Measurements from ENCODE around the gene RAMAC.
"Not testable (repeated sequence)": the region's sequence is repeated elsewhere in the genome, so short reads cannot be mapped to it uniquely, and the experiment has no call there.

The RAMAC gene

DNA sequence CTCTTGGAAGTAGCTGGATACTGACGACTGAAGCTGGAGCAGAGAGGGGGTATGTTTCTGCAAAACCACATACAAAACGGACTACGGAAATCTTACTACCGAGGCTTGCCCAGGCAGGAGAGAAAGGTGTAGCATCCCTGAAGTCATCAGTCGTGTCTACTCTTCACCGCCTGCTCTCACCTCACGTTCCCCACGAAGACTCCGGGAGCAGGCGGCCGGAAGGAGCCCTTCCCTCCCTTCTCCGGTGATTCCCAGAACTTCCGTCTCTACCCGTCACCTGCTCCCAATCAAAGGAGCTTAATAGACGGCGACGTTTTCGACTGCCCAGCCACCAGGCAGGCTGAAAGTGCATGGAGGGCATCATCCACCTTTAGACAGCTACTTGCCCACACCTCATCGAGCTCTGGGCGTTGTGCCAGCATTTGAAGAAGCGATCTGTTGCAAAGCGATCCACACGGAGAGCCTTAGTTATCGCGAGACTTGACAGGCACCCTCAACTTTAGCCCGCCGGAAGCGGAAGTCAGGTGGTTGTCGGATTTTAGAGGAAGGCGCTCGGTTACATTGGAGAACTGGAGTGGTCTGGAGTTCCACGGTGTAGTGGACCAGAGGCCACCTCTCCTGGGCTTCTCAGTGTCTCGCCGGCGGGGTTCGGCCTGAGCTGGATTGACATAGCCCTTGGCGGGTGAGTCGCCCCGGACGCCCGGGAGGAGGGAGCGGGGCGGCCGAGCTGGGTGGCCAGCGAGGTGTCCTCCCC, at the start of gene RAMAC:
TSS of gene RAMAC (plus strand) at position 523 of the 754 bp plus-strand sequence. CDS start 2,809 bp downstream, outside the sequence.
- peak; percentile 82 for DNase-seq (ENCODE audit: low read depth, low spot score)

DNA sequence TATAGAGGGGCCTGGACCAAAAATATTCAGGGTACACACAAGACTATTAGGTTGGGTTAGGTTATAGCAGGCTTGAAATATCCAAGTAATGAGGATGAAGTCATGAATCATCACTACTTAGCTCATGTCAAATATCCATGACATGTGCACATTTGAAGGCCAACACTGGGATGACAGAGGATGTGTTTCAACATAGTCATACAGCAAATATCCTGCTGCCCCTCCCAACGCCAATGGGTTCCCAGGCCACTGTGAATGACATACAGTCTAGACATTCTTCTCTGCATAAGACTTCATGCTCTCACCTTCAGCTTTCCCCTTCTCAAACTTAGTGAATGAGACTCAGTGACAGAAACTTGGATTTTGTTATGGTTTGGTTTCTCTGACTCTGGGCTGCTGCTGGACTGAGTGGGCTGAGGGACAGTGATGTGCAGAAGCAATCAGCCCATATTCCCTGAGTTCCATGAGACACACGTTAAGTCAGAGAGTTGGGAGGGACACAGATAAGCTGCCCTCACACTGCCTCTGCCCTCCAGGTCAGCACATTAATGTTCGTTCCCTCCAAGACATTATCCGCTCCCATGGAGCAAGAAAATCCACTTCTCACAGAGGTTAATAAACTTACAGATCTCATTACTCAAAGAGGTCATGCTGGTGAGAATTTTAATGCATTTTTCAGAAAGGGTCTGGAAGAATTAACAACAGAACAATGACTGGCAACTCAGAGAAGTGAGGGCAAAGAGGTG, 48.9 kb upstream of the RAMAC start:
- no peak for DNase-seq (ENCODE audit: low read depth, low spot score)

DNA sequence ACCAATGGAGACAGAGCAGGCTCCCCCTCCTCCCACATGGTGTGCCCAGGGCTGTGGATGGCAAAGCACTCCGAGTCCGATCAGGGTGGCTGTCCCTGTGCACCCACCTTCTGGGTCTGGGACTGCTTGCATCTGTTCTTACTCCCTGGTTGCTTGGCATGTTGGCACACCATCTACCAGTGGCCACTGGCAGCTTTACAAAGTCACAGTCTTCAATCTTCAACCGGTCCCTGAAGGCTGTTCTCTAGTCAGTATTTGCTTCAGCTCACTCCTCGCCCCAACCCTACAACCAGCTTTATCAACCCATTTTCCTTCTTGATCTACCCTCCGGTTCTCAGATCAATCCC, 48.3 kb upstream of the RAMAC start:
- no peak for DNase-seq (ENCODE audit: low read depth, low spot score)

DNA sequence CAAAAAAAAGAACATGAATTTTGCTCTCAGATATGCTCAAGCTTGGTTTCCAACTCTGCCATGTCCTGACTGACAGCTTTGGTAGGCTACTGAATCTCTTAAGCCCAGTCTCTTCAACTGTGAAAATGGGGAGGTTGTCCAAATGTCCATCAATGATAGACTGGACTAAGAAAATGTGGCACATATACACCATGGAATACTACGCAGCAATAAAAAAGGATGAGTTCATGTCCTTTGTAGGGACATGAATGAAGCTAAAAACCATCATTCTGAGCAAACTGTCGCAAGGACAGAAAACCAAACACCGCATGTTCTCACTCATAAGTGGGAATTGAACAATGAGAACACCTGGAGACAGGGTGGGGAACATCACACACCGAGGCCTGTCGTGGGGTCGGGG, 46.3 kb upstream of the RAMAC start:
- DNase-seq (ENCODE audit: low read depth, low spot score) = not testable (repeated sequence)

DNA sequence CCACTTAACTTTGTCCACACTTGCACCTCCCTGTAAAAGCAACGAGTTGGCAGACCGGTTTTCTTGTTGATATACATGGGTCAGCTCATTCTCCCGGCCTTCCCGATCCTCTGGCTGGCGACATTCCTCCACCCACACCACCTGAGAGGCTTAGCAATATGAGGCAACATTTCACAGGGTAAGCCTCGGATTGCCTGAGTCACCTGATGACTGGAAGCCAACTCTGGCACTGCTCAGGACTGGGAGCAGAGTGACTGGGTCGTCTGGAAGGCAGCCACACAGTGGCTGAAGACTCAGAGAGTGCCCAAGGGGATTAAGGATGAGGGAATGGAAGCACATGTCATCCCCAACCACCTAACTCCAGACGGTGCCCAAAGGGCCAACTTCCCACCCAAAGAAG, 43.3 kb upstream of the RAMAC start:
- no peak for DNase-seq (ENCODE audit: low read depth, low spot score)

DNA sequence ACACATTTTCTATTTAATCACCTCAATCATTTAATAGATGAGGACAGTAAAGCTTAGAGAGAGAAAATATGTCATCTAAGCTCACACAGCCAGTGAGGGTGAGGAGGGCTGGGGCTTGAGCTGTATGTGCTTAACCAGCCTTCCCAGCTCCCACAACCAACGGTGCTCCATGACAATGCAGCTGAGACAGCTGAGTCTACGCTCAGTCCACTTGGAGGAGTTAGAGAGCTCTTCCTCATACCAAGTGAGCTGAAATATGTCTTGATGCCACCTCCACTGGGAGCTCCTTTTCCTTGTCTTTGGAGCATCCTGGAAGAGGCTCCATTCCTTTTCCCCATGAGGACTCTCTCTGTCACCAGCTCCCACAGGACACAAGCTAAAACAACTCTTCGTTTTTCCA, 42.8 kb upstream of the RAMAC start:
- DNase-seq (ENCODE audit: low read depth, low spot score) = no peak

DNA sequence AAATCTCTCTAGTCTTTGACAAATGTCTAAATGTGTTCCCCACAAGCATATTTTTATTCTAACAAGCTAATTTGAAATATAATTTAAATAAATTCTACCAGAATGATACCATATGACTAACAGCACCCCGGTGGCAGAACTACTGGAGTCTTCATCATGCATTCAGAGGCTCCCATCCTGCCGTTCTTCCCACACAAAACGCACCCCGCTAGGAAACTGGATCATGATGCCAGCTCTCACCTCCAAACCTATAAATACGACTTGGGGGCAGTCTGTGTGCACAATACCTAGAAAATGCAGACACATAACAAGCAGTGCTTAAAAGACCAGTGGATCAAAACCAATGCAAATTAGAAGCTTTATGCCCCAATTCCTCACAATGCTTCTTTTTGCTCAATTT, 42.0 kb upstream of the RAMAC start:
- no peak for DNase-seq (ENCODE audit: low read depth, low spot score)

DNA sequence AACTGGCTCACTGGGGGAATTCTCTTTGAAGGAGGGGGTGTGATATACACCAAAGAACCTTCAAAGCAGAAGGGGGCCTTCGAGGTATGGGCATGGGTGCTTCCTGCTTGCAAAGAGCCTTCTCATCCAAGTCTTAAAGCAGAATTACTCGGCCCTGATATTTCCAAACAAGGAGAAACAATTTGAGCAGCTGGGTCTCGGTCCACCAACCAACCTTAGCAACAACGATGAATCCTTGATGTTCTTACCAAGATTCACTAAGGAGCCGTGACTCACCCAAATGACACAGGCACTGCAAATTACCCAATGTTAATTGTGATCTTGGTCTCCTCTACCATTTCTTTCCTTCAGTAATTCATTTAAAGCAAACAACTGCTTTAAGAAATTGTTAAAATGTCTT, 41.2 kb upstream of the RAMAC start:
- no peak for DNase-seq (ENCODE audit: low read depth, low spot score)

DNA sequence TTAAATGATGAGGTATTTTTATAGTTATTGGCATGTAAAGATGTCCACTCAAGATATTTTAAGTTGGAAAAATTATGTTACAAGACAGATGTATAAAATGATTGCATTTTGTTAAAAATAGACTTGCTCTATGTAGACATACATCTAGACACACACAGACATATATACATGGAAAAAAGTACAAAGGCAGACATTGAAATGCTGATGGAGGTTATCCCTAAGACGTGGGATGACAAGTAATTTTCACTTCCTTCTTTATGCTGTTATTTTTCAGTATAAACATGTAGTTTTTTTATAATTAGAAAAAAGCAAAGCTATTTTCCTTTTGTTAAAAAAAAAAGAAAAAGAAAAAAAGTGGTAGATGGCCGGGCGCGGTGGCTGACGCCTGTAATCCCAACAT, 40.7 kb upstream of the RAMAC start:
- no peak for DNase-seq (ENCODE audit: low read depth, low spot score)

DNA sequence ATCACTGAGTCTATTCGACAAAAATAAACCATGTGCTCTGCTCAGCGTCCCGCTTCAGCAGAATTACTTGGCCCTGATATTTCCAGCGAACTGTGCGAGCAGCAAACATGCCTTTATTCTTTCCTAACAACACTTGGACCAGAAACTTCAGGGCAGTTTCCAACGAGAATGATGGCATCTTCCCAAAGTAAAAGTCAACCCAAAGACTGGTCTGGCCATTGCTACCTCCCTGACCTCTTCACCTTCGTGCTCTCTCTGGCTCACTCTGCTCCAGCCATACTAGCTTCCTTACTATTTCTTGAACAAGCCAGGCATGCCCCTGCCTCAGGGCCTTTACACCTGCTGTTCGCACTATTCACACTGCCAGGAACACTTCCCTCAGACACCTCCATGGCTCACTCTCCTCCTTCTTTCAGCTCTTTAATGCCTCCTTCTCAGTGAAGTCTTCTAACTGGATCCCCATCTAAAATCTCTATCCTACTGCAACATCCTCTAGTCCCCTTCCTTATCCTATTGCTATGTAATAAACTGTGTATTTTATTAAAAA, 39.8 kb upstream of the RAMAC start:
- no peak for DNase-seq (ENCODE audit: low read depth, low spot score)

DNA sequence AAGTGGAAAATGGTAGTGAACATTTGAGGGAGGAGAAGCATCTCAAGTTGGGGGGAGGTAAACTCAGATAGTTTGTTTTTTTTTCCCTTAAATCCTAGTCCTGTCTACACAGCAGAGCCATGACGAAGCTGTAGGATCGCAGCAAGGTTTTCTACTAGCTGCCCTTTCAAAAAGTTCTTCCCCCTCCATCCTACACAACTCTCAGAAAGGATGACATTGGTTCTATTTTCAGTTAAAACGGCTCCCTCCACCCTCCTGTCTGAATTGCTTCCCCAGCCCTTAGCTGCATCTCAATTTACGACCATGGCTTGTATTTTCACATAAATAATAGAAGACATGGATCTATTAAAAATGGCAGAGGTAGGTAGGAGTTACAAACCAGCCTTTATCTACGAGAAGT, 35.7 kb upstream of the RAMAC start:
- DNase-seq (ENCODE audit: low read depth, low spot score) = no peak

DNA sequence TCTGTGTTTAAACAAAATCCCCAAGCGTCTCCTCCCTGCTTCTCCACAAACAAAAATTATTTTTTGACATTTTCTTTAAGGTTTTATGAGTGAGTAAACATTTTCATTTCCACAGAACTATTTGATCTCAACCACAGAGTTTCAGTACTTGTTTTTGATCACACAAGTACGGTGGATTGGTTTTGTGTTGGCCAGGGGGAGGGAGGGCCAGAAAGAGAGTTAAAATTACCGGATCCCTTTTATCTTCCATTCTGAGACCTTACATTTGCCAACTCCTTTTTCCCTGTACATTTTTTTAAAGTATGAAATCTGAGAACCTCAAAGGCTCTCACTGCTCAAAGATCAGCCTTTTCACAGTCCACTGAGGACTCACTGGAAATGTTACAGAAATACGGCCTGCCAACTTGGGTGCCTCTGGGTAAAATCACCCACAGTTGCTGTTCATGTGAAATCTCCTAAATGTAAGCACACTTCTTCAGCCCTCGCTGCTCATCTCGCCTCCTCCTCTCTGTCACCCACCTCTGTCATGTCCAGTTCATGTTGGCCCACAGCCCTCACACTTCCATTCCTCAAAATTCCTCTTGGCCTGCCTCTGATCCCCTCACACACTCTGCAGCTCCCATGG, 35.2 kb upstream of the RAMAC start:
- no peak for DNase-seq (ENCODE audit: low read depth, low spot score)

DNA sequence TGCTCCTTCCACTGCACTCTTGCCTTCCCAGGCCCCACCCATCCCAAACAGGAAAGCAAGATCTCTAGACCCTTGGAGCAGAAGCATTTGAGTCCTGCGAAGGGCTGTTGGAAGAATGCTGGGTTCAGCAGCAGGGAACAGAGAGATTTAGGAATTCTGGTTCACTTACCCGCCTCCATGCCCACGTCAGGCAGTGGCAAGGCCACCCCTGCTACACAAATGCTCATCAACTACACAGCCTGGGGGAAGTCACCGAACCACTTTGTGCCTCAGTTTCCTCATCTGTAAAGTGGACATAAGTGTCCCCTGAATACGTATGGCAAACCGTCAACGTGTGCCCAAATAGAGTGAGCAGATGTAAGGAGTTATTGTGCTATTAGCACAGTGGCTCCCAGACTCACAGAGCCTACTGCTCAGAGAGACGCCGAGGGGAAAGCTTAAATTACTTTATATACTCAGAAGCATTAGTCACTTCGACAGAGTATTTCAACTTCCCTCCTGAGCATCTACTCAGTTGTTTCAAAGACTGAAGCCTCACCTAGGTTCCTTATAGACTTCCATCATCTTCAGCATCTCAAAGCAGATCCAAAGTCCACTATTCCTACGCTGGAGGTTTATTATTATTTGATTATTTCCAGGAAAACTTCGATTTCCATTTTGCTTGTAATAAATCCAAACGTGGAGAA, 34.4 kb upstream of the RAMAC start:
- DNase-seq (ENCODE audit: low read depth, low spot score) = no peak

DNA sequence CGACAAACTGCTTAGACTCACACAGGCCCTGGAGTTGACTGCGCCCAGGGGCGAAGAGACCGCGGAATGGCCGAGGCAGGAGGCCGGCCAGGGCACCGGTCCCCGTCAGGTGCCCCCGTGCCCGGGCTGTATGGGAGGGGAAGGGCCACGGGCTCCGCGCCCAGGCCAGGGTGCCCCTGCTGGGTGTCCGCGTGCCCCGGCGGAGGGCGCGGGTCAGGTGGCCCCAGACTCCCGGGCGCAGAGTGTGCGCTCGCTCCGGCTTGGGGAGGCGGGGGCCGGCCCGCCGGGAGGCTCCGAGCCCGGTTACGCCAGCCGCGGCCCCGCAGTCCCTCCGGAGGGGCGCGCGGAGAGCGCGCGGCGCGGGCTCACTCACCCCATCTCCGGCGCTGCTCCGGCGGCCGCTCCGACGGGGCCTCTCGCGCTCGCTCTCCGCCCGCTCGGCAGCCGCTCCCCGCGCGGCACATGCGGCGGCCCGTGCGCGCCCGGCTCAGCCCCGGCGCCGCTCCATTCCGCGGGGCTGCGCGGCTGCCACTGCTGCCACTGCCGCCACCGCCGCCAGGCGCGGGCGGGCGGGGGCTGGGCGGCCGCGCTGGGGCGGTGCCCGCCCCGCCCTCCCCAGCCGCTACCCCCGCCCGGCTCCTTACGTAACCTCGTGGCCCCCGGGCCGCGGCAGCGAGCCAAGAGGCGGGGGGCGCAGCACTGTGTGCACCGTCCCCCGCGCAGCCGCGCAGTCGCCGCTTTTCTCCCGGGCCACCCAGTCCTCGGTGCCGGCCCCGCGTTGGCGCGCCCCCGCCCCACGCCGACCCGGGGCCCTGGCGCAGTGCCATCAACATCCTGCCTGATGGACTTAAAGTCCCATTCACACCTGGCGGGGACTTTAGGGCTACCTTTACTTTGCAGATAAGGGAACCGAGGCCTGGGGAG, 33.6 kb upstream of the RAMAC start, which contains the start of gene HOMER2:
TSS of gene HOMER2 (minus strand) at position 563 of the 924 bp plus-strand sequence. CDS start at position 378, 185 bp downstream.
- no peak for DNase-seq (ENCODE audit: low read depth, low spot score)

DNA sequence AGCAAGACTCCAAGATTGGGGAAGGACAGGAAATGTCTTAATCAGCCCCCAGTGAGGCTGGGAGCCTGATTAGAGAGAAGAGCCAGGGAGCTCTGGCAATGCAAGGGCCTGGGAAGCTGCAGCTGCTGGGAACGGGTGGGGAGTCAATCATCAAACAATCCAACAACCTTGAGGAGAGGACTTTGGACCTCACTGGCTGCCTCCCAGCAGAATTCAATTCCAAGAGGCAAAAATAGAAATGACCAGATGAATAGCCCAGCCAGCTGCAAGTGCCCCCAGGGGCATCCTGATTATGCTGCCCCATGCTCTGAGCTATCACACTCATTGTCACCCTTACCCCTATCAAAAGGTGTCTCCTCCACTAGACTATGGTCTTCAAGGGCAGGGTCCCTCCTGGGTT, 27.4 kb upstream of the RAMAC start:
- no peak for DNase-seq (ENCODE audit: low read depth, low spot score)

DNA sequence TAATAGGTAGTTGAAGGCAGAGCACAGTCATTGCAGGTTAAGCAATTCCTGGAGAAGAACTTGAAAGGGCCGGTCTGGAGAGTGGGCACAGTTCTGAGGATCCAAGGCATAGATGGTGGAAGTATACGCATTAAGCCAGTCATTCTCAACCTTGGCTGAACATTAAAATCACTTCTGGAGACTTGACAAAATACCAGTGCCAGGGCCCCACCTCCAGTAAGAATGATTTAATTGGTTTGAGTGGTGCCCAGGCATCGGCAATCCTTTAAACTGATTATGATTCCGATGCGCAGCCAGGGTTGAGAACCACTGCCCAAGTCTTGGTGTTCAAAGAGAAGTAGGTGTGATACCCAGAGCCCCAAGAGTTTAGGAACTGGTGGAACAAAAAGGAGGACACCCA, 26.6 kb upstream of the RAMAC start:
- no peak for DNase-seq (ENCODE audit: low read depth, low spot score)

DNA sequence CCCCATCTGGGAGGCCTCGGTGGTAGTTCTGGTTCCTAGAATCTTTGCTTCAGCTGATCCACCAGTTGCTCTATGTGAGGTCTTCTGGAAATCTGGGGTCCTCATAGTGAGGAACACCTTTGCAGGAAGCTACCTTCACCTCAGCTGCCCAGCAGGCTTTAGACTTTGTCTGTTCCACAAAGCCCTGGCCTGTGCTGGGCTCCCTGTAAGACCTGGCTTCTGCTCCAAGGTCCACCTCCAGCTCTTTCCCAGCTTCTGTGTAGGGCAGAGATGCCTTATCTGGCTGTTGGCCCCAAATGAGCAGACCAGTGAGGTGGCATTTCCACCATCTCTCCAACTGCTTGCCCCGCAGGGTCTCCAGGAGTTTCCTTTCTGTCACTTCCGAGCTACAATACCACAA, 25.2 kb upstream of the RAMAC start:
- DNase-seq (ENCODE audit: low read depth, low spot score) = no peak

DNA sequence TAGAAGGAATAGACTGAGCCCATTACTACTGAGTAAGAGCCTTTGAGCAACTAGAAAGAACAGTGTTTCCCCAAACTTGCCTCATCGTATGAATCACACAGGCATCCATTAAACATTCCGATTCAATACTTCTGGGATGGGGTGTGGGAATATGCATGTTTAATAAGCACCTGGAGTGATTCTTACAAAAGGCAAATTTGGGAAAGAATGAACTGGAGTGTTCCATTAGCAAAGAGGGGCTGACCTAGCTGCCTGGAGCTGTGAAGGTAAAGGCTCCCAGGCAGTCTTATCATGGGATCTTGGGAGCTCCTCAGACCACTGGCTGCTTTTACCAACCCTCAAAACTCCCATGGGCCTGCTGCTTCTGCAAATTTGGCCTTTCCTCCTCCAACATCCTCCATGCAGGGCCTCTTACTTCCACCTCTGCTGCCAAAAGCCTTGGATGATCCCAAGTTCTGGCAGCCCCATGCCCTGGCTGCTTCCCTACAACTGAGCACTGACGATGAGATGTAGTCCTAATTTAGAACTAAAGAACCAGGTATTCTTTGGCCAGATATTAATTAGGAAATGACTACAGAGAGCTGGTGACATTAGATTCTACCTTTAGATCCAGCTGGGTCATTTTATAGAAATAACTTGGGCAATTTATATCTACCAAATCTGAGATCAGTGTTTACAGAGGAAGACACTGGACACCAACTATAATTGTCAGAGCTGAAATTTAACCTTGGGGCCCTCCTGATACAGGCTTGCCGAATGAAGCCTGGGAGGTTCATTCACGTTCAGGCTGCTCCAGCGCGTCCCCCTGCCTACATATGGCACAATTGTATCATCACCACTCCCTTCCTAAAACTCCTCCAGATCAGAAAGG, 22.3 kb upstream of the RAMAC start:
- no peak for DNase-seq (ENCODE audit: low read depth, low spot score)

DNA sequence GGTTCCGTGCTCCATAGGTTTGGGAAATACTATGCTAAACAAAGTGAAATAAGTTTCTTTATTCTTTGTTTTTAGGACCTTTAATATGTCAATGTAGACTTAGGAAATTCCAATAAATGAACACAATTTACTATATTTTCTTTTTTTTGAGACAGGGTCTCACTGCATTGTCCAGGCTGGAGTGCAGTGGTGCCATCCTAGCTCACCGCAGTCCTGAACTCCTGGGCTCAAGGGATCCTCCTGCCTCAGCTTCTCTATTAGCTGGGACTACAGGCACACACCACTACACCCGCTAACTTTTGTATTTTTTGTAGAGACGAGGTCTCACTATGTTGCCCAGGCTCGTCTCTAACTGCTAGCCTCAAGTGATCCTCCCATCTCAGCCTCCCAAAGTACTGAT, 21.1 kb upstream of the RAMAC start:
- DNase-seq (ENCODE audit: low read depth, low spot score) = no peak

DNA sequence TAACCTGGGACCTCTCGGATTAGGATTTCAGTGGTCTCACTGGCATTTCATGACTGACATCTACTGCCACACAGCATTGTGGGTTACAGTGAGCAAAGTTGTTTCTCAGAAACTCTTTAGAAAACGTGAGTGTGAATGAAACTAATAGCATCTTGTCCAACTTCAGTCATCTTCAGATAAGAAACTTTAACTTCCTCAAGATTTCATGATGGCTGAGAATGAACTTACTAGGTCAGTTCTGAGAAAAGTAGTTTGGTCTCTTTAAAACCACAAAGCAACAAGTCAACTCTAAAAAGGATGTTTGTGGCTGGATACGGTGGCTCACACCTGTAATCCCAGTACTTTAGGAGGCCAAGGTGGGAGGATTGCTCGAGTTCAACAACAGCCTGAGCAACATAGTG, 19.3 kb upstream of the RAMAC start:
- no peak for DNase-seq (ENCODE audit: low read depth, low spot score)

Data from brain pericyte (primary cell).